ENCODE measurements around the gene PPP1R14D.

The PPP1R14D gene

DNA sequence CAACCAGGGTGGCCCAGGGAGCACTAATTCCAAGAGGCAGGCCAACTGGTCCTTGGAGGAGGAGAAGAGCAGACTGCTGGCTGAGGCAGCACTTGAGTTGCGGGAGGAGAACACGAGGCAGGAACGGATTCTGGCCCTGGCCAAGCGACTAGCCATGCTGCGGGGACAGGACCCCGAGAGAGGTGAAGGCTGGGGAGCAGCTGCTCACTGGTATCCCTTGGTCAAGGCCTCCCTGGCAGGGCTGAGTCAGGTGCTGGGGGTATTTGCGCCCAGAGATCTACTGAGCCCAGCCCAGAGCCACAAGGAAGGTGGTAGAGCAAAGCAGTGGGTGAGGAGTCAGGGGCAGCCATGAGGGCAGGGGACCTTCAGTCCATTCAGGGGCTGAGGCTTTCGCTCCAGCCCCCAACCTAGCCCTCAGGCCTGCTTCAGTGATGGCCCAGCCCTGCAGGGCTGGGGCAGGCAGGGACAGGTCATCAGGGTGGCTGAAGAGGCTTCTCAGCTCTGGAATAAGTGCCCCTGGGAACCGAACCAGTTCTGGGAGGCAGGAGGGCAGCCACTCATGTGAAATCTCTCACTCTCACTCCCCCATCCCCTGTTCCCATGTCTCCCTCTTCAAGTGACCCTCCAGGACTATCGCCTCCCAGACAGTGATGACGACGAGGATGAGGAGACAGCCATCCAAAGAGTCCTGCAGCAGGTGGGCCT, 15.6 kb downstream of the PPP1R14D start:
- TF ChIP-seq, protein P1, sequence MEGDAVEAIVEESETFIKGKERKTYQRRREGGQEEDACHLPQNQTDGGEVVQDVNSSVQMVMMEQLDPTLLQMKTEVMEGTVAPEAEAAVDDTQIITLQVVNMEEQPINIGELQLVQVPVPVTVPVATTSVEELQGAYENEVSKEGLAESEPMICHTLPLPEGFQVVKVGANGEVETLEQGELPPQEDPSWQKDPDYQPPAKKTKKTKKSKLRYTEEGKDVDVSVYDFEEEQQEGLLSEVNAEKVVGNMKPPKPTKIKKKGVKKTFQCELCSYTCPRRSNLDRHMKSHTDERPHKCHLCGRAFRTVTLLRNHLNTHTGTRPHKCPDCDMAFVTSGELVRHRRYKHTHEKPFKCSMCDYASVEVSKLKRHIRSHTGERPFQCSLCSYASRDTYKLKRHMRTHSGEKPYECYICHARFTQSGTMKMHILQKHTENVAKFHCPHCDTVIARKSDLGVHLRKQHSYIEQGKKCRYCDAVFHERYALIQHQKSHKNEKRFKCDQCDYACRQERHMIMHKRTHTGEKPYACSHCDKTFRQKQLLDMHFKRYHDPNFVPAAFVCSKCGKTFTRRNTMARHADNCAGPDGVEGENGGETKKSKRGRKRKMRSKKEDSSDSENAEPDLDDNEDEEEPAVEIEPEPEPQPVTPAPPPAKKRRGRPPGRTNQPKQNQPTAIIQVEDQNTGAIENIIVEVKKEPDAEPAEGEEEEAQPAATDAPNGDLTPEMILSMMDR (IDR thresholded peaks at IDR 0.05) = no peak
- Histone ChIP-seq H3K9me3 (no peaks in the 10 kb centered on the region), H3K27me3 (no peaks in the 10 kb centered on the region), H3K4me1 (peaks cover 0 to 13% (median 6%) of the 10 kb centered on the region in 4 donors), H3K4me3 (no peak overlapping the region), H3K36me3 (peaks cover 0 to 55% (median 29%) of the 10 kb centered on the region in 3 donors), H3K27ac (no peak overlapping the region)
- no peak for DNase-seq
- intact Hi-C loops (cut with DNase I; ENCODE audit: low total_unique reads) = no loop called here

DNA sequence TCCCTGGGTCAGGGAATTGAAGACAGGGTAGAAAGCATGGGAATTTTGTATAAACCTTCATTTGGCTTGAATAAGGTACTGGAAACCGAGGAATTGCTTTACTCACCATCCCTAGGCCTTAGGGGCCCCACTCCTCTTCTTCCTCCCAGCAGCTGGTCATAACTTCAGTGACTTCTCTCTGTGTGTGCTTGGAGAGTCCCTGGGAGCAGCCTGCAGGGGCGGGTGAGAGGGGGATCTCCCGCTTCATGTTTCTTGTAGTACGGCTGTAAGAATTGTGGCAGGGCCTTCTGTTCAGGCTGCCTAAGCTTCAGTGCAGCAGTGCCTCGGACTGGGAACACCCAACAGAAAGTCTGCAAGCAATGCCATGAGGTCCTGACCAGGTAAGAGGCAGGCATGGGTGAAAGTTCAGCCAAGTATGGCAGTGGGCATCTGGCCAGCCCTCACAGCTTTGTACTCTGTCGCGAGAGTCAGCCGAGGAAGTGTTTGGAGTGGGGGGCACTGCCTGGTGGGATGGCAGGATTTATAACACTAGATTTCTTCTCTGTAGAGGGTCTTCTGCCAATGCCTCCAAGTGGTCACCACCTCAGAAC, 19.6 kb downstream of the PPP1R14D start:
- no peak overlapping the region for H3K4me3 ChIP-seq
- DNase-seq = no peak
- intact Hi-C loops (cut with DNase I; ENCODE audit: low total_unique reads) = loop anchor here (10.0 kb wide), 1 partner anchor 856 kb away; the partner anchor contains the start of gene MGA

DNA sequence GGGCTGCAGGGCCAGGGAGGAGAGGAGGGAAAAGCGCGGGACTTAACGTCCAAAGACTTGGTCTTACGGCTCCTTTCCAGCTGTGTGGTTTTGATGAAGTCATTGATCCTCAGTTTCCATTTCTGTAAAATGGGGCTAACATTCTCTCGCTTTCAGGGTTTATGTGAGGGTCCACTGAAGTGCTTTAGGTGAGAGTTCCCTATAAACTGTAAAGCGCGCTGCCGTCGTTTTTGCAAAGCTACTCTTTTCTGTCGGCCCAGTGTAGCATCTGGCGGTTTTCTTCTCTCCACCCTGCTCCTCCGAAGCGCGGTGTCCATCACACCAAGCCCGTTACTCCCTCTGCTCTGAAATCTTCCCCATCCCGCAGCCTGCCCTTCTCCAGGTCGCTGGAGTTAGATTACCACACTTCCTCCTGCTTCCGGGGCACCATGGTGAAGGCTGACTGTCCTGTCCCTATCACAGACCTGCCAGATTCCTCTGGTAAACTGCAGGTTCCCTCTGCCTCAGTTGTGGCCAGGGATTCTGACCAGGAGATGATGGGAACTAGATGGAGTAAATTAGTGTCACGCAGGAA, 20.5 kb downstream of the PPP1R14D start:
- H3K4me1 ChIP-seq = peaks cover 0 to 29% (median 16%) of the 10 kb centered on the region in 4 donors
- no peaks in the 10 kb centered on the region for H3K9me3 ChIP-seq
- peaks cover 0 to 33% (median 14%) of the 10 kb centered on the region in 3 donors for H3K36me3 ChIP-seq
- DNase-seq = no peak
- peak overlapping the region; percentile 69 to 96 for H3K4me3 ChIP-seq
- TF ChIP-seq, protein P1 (IDR thresholded peaks at IDR 0.05) = no peak
- intact Hi-C loops (cut with DNase I; ENCODE audit: low total_unique reads) = loop anchor here (10.0 kb wide), 1 partner anchor 857 kb away; the partner anchor contains the start of gene MGA
- no peaks in the 10 kb centered on the region for H3K27me3 ChIP-seq
- peak overlapping the region; percentile 87 to 98 for H3K27ac ChIP-seq

More for the DNA sequence above, 19.6 kb downstream of the PPP1R14D start:
- no peak overlapping the region for H3K27ac ChIP-seq
- H3K4me1 ChIP-seq = peaks cover 0 to 27% (median 16%) of the 10 kb centered on the region in 4 donors
- peaks cover 0 to 43% (median 24%) of the 10 kb centered on the region in 3 donors for H3K36me3 ChIP-seq
- H3K27me3 ChIP-seq = no peaks in the 10 kb centered on the region
- TF ChIP-seq, protein P1 (IDR thresholded peaks at IDR 0.05) = no peak
- no peaks in the 10 kb centered on the region for H3K9me3 ChIP-seq

DNA sequence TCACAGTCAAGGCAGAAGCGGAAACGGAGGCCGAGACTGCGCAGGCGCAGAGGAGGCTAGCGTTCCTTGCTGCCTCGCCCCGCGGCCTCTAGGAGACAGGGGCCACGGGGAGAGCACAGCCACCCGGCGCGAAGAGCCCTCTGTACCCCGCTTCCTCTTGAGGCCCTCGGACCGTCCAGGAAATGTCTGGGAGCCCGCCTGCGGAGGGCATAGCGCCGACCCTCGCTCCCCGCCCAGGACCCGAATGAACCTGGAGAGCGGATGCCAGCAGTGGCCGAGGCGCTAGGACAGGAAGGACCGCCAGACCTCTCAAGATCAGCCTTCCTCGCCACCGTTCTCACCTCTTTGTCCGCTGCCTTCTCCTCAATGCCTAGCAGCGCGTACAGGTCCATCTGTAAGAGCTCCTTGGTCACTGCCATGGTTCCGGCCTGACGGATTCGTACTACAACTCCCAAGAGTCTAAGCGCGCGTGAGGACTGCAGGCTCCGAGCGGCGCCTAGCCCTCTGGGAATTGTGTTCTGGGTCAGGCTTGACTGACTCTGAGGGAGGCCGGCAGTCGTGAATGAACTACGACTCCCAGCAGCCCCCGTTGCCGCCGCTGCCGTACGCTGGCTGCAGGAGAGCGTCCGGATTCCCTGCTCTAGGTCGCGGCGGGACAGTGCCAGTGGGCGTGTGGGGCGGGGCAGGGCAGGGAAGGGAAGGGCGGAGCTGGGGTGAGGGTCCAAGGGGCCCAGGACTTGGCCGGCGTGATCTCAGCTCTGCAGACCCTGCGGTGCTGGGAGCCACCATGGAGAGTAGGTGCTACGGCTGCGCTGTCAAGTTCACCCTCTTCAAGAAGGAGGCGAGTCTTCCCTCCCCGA, 21.2 kb downstream of the PPP1R14D start, which contains the start of the genes DNAJC17 and ZFYVE19:
TSS of gene DNAJC17 (minus strand) at position 446 of the 860 bp plus-strand sequence. CDS start at position 419, 27 bp downstream.
TSS of gene ZFYVE19 (plus strand) at position 62 of the 860 bp plus-strand sequence. CDS start at position 563, 501 bp downstream.
- Histone ChIP-seq H3K36me3 (peaks cover 0 to 28% (median 9%) of the 10 kb centered on the region in 3 donors), H3K4me1 (peaks cover 0 to 29% (median 16%) of the 10 kb centered on the region in 4 donors), H3K27ac (peak within 1 kb of the TSS; percentile 87 to 98), H3K4me3 (peak within 1 kb of the TSS; percentile 69 to 96), H3K9me3 (no peaks in the 10 kb centered on the region), H3K27me3 (no peaks in the 10 kb centered on the region)
- TF ChIP-seq, protein P1 (IDR thresholded peaks at IDR 0.05) = no peak
- intact Hi-C loops (cut with DNase I; ENCODE audit: low total_unique reads) = loop anchor here (10.0 kb wide), 1 partner anchor 858 kb away; the partner anchor contains the start of gene MGA
- DNase-seq = peak; percentile 98

DNA sequence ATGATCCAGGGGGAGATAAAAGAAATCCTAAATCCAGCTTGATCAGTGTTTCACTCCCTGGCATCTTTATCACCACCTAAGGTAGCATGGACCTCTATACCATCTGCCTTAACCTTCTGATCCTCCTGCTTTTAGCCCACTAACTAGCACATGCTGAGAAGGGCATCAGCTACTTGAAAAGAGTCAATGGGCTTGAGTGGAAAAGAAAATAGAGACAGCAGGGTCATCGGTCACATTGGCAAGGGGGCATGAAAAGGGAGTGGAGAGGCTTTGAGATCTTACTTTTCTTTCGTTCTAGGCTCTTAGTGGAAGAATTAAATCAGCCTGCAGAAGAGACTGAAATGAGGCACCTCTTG, 21.9 kb downstream of the PPP1R14D start:
- no peak for DNase-seq
- Histone ChIP-seq H3K27ac (peak overlapping the region; percentile 87 to 98), H3K4me1 (peaks cover 0 to 29% (median 16%) of the 10 kb centered on the region in 4 donors), H3K36me3 (peaks cover 0 to 23% (median 7%) of the 10 kb centered on the region in 3 donors), H3K27me3 (no peaks in the 10 kb centered on the region), H3K4me3 (peak overlapping the region; percentile 69 to 96), H3K9me3 (no peaks in the 10 kb centered on the region)
- TF ChIP-seq, protein P1 (IDR thresholded peaks at IDR 0.05) = no peak
- intact Hi-C loops (cut with DNase I; ENCODE audit: low total_unique reads) = loop anchor here (10.0 kb wide), 1 partner anchor 858 kb away; the partner anchor contains the start of gene MGA

Data from tibial artery (tissue), 4 donors.